IPS-11a (cell line): ENCODE results near the gene RAP1A.

Experiments used
- H3K4me3 ChIP-seq: one replicate; pipeline ENCODE4 v1.5.1; 2013; ENCODE audit warnings: low read depth, low read length, control low read depth

The RAP1A gene

GRCh38 chr1:111709986-111710385, 90.4 kb downstream of the RAP1A start:
- no peak overlapping the region for H3K4me3 ChIP-seq

- no peak overlapping the region for H3K4me3 ChIP-seq
Observed at GRCh38 chr1:111716333-111716732, 96.7 kb downstream of the RAP1A start.

GRCh38 chr1:111717450-111717849, 97.9 kb downstream of the RAP1A start:
- H3K4me3 ChIP-seq = no peak overlapping the region

GRCh38 chr1:111719135-111719534, 99.5 kb downstream of the RAP1A start:
- H3K4me3 ChIP-seq = no peak overlapping the region

- no peak overlapping the region for H3K4me3 ChIP-seq
Observed at GRCh38 chr1:111719674-111720132, 100.1 kb downstream of the RAP1A start.

GRCh38 chr1:111720274-111720976, 100.8 kb downstream of the RAP1A start:
- H3K4me3 ChIP-seq = no peak overlapping the region

- H3K4me3 ChIP-seq = no peak overlapping the region
Observed at GRCh38 chr1:111720977-111721786, 101.6 kb downstream of the RAP1A start.

- no peak overlapping the region for H3K4me3 ChIP-seq
Observed at GRCh38 chr1:111723091-111723806, 103.7 kb downstream of the RAP1A start.

GRCh38 chr1:111723871-111724270, 104.3 kb downstream of the RAP1A start:
- no peak overlapping the region for H3K4me3 ChIP-seq

- H3K4me3 ChIP-seq = no peak overlapping the region
Observed at GRCh38 chr1:111725192-111725591, 105.6 kb downstream of the RAP1A start.

GRCh38 chr1:111727056-111727455, 107.5 kb downstream of the RAP1A start:
- no peak overlapping the region for H3K4me3 ChIP-seq

- H3K4me3 ChIP-seq = no peak overlapping the region
Observed at GRCh38 chr1:111729271-111729921, 109.8 kb downstream of the RAP1A start.

GRCh38 chr1:111729946-111730681, 110.5 kb downstream of the RAP1A start:
- H3K4me3 ChIP-seq = no peak overlapping the region

GRCh38 chr1:111730706-111731105, 111.1 kb downstream of the RAP1A start:
- no peak overlapping the region for H3K4me3 ChIP-seq

GRCh38 chr1:111731956-111732355, 112.4 kb downstream of the RAP1A start:
- H3K4me3 ChIP-seq = no peak overlapping the region

GRCh38 chr1:111732718-111733117, 113.1 kb downstream of the RAP1A start:
- no peak overlapping the region for H3K4me3 ChIP-seq

- no peak overlapping the region for H3K4me3 ChIP-seq
Observed at GRCh38 chr1:111733183-111733991, 113.8 kb downstream of the RAP1A start.

GRCh38 chr1:111733992-111734341, 114.4 kb downstream of the RAP1A start:
- H3K4me3 ChIP-seq = no peak overlapping the region

- H3K4me3 ChIP-seq = no peak overlapping the region
Observed at GRCh38 chr1:111734426-111734825, 114.8 kb downstream of the RAP1A start.

GRCh38 chr1:111734856-111735255, 115.3 kb downstream of the RAP1A start:
- no peak overlapping the region for H3K4me3 ChIP-seq
